Progenitor cell of endocrine pancreas (in vitro differentiated cells): ENCODE data around the gene LAMP1. TPM values are rescaled to one million over a fixed set of nuclear protein-coding genes. Genes with fewer than 3 reads are reported as not detected.

ENCODE experiments used
- DNase-seq: peaks from one replicate; pipeline ENCODE4 v3.0.0; 2021; ENCODE audit warnings: low spot score; ENCODE audit not compliant: unreplicated experiment
- H3K27ac Mint-ChIP-seq: 2 replicates; pipeline ENCODE4 v1.8.0; 2021; ENCODE audit warnings: mild to moderate bottlenecking, moderate library complexity, mixed read lengths
- H3K27me3 Mint-ChIP-seq: 2 replicates; pipeline ENCODE4 v1.8.0; 2021; ENCODE audit warnings: mixed read lengths
- H3K36me3 Mint-ChIP-seq: 2 replicates; pipeline ENCODE4 v1.8.0; 2022; ENCODE audit warnings: mixed read lengths; ENCODE audit not compliant: insufficient read depth
- H3K4me1 Mint-ChIP-seq: 2 replicates; pipeline ENCODE4 v1.8.0; 2021; ENCODE audit warnings: low read depth, mixed read lengths
- H3K4me3 Mint-ChIP-seq: 2 replicates; pipeline ENCODE4 v1.8.0; 2021; ENCODE audit warnings: low read depth, mild to moderate bottlenecking, moderate library complexity, mixed read lengths
- H3K9me3 Mint-ChIP-seq: 2 replicates; pipeline ENCODE4 v1.8.0; 2021; ENCODE audit warnings: low read depth, mixed read lengths
- total RNA-seq: library from RNA; stranded (reverse); gene quantifications from 2 replicates; pipeline ENCODE4 v1.2.1, GENCODE V29; 2021
- TF ChIP-seq, protein P1 (sequence below): fragments of 200-600 bp; sonication (generic); IDR thresholded peaks from one replicate; pipeline ENCODE4 v1.5.0; 2021; ENCODE audit warnings: antibody characterized with exemption, mild to moderate bottlenecking; ENCODE audit not compliant: unreplicated experiment

LAMP1 gene
- total RNA-seq, 1 donor from 2014 or later: 107 TPM

DNA sequence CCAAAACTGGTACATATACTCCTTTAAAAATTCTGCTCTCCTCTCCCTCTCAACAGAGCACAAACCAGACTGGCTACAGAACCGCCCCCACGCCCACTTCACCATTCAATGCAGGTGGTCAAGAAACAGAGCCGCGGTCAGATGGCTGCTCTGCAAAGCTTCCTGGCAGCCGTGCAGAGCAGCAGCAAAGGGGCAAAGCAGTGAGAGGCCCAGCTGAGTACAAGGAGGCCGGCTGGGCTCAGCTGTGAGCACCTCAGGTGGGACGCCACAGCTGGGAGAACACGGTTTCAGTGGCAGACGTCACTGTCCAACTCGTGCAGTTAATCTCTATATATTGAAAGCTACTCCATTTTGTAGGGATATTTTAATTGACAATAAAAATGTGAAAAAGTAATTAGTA, 58.6 kb downstream of the LAMP1 start:
- TF ChIP-seq, protein P1, sequence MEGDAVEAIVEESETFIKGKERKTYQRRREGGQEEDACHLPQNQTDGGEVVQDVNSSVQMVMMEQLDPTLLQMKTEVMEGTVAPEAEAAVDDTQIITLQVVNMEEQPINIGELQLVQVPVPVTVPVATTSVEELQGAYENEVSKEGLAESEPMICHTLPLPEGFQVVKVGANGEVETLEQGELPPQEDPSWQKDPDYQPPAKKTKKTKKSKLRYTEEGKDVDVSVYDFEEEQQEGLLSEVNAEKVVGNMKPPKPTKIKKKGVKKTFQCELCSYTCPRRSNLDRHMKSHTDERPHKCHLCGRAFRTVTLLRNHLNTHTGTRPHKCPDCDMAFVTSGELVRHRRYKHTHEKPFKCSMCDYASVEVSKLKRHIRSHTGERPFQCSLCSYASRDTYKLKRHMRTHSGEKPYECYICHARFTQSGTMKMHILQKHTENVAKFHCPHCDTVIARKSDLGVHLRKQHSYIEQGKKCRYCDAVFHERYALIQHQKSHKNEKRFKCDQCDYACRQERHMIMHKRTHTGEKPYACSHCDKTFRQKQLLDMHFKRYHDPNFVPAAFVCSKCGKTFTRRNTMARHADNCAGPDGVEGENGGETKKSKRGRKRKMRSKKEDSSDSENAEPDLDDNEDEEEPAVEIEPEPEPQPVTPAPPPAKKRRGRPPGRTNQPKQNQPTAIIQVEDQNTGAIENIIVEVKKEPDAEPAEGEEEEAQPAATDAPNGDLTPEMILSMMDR: no peak
- peaks cover 18% of the 10 kb centered on the region for H3K4me1 Mint-ChIP-seq
- no peaks in the 10 kb centered on the region for H3K27me3 Mint-ChIP-seq
- no peaks in the 10 kb centered on the region for H3K9me3 Mint-ChIP-seq
- H3K36me3 Mint-ChIP-seq: peaks cover 7% of the 10 kb centered on the region
- H3K4me3 Mint-ChIP-seq: no peak overlapping the region
- DNase-seq: no peak
- no peak overlapping the region for H3K27ac Mint-ChIP-seq

DNA sequence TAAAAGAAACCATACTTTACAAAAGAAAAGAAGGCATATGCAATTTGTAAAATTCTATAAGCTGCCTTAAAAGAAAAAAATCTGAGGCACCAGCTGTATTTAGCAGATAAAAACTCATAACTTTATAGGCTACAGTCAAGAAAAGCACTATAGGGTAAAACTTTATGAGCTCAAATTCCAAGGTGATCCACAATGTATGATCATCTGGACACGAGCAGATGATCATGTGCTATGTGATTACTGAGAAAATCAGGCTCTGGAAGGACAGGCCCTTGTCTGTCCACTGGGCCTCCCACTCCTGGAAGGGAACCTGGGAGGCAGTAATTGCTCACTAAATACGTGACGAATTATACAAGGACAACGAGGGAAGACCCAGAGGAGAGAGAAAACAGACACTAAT, 59.6 kb downstream of the LAMP1 start:
- H3K4me3 Mint-ChIP-seq: no peak overlapping the region

DNA sequence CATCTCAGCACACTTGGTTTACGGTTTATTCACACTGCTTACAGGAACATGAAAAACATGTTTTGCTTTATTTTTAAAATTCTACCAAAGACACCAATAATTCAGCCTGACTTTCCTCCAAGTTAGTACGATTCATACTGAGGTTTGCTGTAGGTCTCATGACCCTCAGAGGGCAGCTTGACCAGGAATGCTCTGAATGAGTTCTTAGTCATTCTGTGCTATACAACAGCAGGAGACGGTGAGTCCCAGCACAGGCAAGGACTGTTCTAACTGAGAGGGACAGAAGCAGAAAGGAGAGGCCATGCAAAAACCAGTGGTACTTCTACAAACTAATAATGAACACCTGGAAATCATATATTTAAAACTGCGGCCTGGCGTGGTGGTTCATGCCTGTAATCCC, 60.5 kb downstream of the LAMP1 start:
- TF ChIP-seq, protein P1: no peak
- Mint-ChIP-seq H3K4me3 (no peak overlapping the region), H3K27ac (no peak overlapping the region), H3K4me1 (peaks cover 18% of the 10 kb centered on the region), H3K9me3 (no peaks in the 10 kb centered on the region), H3K27me3 (no peaks in the 10 kb centered on the region), H3K36me3 (peaks cover 7% of the 10 kb centered on the region)
- DNase-seq: no peak

More for the DNA sequence above, 59.6 kb downstream of the LAMP1 start:
- peaks cover 18% of the 10 kb centered on the region for H3K4me1 Mint-ChIP-seq
- H3K27me3 Mint-ChIP-seq: no peaks in the 10 kb centered on the region
- TF ChIP-seq, protein P1: no peak
- no peak overlapping the region for H3K27ac Mint-ChIP-seq
- DNase-seq: no peak
- no peaks in the 10 kb centered on the region for H3K9me3 Mint-ChIP-seq
- peaks cover 7% of the 10 kb centered on the region for H3K36me3 Mint-ChIP-seq

DNA sequence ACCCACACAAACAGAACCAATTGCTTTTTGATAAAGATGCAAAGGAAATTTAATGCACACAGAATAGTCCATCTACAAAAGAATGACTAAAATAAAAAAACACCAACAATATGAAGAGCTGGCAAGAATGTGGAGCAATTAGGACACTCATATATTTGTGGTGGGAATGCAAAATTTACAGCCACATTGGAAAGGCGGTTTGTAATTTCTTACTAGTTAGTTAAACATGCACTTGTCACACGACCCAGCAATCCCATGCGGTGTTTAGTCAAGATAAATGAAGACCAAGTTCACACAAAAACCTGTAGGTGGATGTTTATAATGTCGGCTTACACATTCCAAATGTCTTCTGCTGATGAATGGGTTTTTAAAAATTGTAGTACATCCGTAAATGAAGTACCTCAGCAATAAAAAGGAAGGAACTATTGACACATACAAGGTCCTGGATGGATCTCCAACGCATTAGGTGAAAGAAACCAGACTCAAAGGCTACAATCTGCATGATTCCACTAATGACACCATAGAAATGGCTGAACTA, 61.7 kb downstream of the LAMP1 start:
- Mint-ChIP-seq H3K27ac (peak overlapping the region; percentile 4), H3K4me1 (peaks cover 21% of the 10 kb centered on the region)
- TF ChIP-seq, protein P1: no peak

DNA sequence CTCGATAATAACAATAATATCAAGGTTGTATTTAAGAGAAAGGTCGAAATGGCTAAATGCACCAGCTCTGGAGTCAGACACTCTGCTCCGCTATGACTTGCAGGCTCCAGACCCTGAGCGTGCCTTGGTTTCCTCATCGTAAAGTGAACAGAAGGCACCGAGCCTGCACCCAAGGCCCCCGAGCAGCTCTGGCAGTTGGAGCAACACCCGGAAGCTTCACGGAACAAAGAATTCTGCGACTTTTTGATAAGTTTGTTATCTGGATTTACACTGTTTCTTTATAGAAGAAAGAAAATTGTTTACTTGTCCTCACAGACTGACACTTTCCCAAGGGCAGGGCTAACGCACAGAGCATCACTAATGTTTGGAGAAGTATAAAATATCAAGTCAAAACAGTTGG, 62.5 kb downstream of the LAMP1 start:
- Mint-ChIP-seq H3K36me3 (peaks cover 6% of the 10 kb centered on the region), H3K27me3 (no peaks in the 10 kb centered on the region), H3K4me3 (no peak overlapping the region), H3K9me3 (no peaks in the 10 kb centered on the region), H3K4me1 (peaks cover 21% of the 10 kb centered on the region), H3K27ac (no peak overlapping the region)
- no peak for DNase-seq
- TF ChIP-seq, protein P1: no peak

More for the DNA sequence above, 61.7 kb downstream of the LAMP1 start:
- H3K9me3 Mint-ChIP-seq: no peaks in the 10 kb centered on the region
- H3K4me3 Mint-ChIP-seq: no peak overlapping the region
- DNase-seq: no peak
- H3K36me3 Mint-ChIP-seq: peaks cover 7% of the 10 kb centered on the region
- H3K27me3 Mint-ChIP-seq: no peaks in the 10 kb centered on the region
